NCI-H69 (cell line): ENCODE results near the gene ALLC.
"Not testable (repeated sequence)": the region's sequence is repeated elsewhere in the genome, so short reads cannot be mapped to it uniquely, and the experiment has no call there.

ENCODE experiments used
- DNase-seq: peaks from one replicate; lab custom pipeline; 2025; lab: John Stamatoyannopoulos, UW

ALLC gene

DNA sequence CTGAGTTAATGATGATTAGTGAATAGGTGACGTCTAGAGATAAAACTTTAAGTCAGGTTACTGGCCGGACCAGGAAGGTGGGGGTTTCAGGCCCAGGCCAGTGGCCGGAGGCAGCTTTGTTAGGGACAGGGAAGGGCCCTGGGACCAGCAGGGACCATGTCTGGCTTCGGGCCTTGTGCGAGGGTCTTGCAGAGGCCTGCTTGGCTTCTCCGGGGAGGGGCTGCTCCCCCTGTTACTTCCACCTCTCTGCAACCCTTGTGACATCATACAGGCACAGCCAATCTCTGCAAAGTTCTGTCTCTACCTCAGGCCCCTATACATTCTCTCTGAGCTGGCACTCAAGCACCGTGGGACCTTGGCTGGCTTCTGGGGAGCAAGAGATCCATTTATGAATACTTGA lies at the start of gene ALLC:
ALLC (plus strand) TSS at position 320 of the 400 bp plus-strand sequence. CDS start 12,958 bp downstream, outside the sequence.
- no peak for DNase-seq

GRCh38 chr2:3608373-3609278 lies 49.4 kb upstream of the ALLC start:
- DNase-seq: peak; percentile 3

- not testable (repeated sequence) for DNase-seq
Measured at GRCh38 chr2:3609279-3609673, 48.7 kb upstream of the ALLC start.

DNA sequence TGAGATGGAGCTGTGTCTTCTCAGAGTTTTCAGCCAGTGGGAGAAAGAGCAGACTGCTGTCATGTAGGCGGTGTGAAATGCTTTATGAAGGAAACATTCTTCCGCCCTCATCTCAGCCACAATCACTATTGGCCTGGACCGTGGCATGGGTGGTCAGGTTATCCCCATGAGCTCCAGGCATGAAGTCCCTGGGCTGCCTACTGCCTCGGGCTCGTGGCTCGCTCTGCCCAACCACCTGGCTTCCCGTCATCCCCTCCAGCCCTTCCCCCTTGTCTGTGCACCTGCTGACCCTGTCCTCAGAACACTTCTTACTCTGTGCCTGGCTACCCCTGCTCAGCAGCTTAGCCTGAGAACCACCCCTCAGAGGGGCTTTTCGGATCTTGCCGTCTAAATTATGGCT lies 47.6 kb upstream of the ALLC start:
- no peak for DNase-seq

- DNase-seq: no peak
Measured at GRCh38 chr2:3610881-3611505, 47.0 kb upstream of the ALLC start.

- DNase-seq: no peak
Measured at GRCh38 chr2:3611589-3611988, 46.4 kb upstream of the ALLC start.

DNA sequence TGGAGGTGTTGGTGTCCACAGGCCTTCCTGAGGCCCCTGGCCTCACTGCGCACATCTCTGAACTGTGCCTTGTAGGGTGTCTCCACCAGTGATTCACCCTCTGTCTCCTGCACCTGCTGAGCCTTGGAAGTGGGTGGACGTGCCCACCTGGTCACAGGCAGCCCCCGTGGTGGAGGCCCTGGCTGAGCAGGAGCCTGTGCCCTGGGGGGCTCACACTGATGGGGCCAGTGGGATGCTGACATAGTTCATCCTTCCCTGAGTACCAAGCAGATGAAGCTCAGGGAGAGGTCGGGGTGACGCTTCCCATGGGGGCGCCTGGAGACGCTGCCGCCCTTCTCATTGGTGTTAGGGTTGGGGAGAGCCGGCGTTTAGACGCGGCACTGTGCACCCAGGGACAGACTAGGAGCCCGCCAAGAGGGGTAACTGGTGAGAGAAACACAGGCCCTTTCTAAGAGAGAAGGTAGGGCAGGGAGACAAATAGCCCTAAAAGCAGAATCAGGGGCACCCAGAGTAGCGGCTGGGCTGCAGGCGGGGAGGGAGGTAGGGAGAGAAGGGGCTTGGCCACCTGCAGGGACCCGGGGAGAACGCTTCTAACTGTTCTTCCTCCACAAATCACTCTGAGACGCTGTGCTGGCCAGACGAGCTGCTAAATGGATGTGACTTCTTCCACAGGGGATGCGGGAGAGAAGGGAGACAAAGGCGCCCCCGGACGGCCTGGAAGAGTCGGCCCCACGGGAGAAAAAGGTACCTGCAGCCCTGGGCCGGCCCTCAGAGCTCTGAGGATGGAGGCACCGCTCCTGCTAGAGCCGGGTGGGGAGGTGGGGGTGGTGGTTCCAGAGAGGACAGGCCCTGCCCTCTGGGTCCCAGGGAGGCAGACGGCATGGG lies 45.1 kb upstream of the ALLC start:
- DNase-seq: no peak

- no peak for DNase-seq
Measured at GRCh38 chr2:3613524-3613905, 44.5 kb upstream of the ALLC start.

DNA sequence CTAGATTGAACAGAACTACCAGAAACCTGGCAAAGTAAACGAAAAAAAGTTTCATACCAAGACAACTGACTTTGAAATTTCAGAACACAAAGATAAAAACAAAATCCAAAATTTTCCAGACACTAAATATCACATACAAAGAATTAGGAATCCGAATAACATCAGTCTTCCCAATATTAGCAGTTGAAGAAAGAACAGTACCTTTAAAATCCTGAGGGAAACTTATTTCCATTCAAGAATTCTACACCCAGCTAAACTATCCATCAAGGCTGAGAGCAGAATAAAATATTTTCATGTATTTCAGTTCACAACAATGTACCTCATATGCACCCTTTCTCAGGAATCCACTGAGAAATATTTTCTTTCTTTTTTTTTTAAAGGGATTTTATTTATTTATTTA lies 43.3 kb upstream of the ALLC start:
- not testable (repeated sequence) for DNase-seq

- not testable (repeated sequence) for DNase-seq
Measured at GRCh38 chr2:3615541-3616200, 42.3 kb upstream of the ALLC start.

DNA sequence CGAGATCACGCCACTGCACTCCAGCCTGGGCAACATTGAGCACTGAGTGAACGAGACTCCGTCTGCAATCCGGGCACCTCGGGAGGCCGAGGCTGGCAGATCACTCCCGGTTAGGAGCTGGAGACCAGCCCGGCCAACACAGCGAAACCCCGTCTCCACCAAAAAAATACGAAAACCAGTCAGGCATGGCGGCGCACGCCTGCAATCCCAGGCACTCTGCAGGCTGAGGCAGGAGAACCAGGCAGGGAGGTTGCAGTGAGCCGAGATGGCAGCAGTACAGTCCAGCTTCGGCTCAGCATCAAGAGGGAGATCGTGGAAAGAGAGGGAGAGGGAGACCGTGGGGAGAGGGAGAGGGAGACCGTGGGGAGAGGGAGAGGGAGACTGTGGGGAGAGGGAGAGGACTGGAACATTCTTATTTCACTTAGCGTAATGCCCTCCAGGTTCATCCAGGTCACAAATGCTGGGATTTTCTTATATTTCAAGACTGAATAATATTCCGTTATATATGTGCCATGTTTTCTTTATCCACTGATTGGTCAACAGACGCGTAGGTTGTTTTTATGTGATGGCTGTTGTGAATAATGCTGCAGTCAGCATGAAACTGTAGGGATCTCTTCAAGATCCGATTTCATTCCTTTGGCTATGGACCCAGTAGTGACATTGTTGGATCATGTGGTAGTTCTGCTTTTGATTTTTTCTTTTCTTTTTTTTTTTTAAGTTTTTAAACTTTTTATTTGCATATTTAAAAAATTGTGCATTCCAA lies 41.4 kb upstream of the ALLC start:
- not testable (repeated sequence) for DNase-seq

- no peak for DNase-seq
Measured at GRCh38 chr2:3617198-3617890, 40.7 kb upstream of the ALLC start.

DNA sequence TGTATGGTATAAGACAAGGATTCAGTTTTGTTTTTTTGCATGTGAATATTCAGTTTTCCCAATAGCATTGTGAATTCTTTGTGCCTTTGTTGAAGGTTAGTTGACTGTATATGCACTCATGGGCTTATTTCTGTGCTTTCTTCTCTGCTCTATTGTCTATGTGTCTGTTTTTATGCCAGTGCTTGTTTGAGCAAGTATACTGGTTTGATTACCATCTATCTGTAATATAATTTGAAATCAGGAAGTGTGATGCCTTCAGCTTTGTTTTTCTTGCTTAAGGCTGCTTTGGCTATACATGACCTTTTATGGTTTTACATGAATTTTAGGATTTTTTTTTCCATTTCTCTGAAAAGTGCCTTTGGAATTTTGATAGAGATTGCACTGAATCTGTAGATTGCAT lies 39.6 kb upstream of the ALLC start:
- DNase-seq: no peak

- no peak for DNase-seq
Measured at GRCh38 chr2:3619033-3619432, 39.0 kb upstream of the ALLC start.

DNA sequence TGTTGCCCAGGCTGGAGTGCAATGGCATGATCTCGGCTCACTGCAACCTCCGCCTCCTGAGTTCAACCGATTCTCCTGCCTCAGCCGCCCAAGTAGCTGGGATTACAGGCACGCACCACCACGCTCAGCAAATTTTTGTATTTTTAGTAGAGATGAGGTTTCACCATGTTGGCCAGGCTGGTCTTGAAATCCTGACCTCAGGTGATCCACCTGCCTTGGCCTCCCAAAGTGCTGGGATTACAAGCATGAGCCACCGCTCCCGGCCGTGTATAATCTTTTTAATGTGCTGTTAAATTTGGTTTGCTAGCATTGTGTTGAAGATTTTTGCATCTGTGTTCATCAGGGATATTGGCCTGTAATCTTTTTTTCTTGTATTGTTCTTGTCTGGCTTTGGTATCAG lies 38.3 kb upstream of the ALLC start:
- DNase-seq: not testable (repeated sequence)

DNA sequence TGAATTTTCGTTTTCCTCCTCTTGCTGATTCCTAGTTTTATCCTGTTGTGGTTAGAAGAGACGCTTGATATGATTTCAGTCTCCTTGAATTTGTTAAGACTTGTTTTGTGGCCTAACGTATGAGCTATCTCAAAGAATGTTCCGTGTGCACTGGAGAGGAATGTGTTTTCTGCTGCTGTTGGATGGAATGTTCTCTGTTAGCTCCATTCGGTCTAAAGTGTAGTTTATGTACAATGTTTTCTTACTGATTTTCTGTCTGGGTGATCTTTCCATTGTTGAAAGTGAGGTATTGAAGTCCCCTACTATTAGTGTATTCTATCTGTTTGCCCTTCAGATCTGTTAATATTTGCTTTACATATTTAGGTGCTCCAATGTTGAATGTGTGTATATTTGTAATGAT lies 37.2 kb upstream of the ALLC start:
- no peak for DNase-seq

GRCh38 chr2:3622967-3623366 lies 35.0 kb upstream of the ALLC start:
- no peak for DNase-seq

GRCh38 chr2:3624059-3624794 lies 33.8 kb upstream of the ALLC start:
- DNase-seq: no peak

GRCh38 chr2:3625186-3625585 lies 32.8 kb upstream of the ALLC start:
- no peak for DNase-seq
